ENCODE data around the gene LCE4A.

- TF ChIP-seq POLR2AphosphoS5 (IDR thresholded peaks at IDR 0.05; ENCODE audit: borderline replicate concordance, low read depth, low read length) (no peak), EZH2 (IDR thresholded peaks at IDR 0.05) (no peak), FOXP2 (optimal IDR thresholded peaks at IDR 0.05; ENCODE audit: control extremely low read depth, extremely low read length, insufficient read depth) (no peak)
These were observed 50.7 kb downstream of the LCE4A start for GRCh38 chr1:152758636-152759035.
